ENCODE data around the gene CHRDL2. TPM values are rescaled to one million over a fixed set of nuclear protein-coding genes. Genes with fewer than 3 reads are reported as not detected.
"Not testable (repeated sequence)": the region's sequence is repeated elsewhere in the genome, so short reads cannot be mapped to it uniquely, and the experiment has no call there.

CHRDL2 gene
- total RNA-seq, 1 donor: not detected

DNA sequence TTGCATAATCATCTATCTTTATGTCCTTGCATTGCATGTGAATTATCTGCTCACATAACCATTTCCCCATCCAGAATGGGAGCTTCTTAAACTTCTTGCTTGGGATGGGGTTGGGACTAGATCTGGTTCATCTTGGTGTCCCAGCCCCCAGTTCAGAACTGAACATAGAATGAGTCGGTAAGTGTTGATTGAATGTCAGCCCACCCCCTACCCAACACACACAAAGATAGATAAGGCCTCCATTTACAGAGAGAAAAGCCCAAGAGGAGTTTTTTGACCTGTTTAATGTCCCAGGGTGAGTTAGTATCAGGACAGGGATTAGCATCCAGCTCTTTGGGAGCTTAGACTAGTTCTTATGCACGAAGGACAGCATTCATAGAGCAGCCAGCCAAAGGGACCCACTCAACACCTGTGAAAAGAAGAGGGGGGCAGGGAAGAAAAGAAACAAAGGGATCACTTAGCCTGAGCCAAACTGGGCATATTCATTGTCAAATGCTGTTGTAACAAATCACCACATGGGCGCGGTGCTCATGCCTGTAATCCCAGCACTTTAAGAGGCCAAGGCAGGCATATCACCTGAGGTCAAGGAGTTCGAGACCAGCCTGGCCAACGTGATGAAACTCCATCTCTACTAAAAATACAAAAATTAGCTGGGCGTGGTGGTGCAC, 57.4 kb downstream of the CHRDL2 start:
- no peak for DNase-seq (ENCODE audit: low read depth in 2 of 3, low spot score in 2 of 3)

DNA sequence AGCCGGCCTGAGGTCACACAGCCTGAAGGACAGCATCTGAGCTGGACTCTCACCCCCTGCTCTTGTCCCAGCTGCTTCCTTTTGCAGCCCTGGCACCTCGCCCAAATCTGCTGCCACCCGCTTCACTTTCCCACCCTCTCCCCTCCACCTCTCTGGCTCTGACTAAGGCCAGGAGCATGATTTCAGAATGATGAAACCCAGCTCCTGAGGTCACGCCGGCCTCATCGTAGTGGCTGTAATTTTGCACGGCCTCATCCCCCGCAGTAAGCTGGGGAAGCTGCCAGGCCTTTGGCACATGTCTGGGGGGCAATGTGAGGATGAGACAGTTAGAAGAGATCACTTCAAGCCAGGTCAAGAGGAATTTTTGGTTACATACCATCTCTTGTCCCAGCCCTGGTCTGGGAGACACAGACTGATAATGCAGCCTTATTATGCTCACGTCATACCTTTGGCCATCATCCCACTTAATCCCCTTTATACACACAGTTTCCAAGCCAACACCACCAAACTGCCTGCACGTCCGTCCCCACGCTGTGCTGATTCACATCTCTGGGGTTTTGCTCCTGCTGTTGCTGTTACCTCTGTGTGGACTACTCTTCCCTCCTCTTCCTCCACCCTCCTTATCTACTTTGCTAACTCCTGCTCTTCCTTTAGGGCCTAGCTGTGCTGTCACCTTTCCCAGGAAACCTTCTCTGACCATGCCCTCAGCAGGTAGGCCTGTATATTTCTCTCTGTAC, 58.1 kb downstream of the CHRDL2 start:
- no peak for DNase-seq (ENCODE audit: low read depth in 2 of 3, low spot score in 2 of 3)

DNA sequence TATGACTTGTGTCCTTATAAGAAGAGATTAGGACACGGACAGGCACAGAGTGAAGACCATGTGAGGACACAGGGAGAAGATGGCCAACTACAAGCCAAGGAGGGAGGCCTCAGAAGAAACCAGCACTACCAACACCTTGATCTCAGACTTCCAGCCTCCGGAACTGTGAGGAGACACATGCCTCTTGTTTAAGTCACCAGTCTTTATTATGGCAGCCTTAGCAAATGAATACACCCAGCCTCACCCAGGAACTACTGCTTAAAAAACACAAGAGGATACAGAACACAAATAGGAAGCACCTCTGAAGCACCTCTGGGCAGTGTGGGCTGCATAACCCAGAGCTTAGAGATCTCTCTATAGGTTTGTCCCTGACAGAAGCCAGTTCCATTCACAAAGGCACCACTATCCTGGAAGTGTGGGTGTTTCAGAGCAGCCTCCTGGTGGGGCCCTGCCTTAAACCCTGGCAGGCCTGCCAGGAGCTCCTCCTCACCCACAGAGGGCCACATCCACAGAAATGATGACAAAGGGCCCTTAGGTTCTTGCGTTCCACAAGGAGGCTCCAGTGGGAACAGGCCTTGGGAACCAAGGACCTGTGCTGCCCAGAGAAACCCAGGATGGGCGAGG, 58.8 kb downstream of the CHRDL2 start:
- DNase-seq (ENCODE audit: low read depth in 2 of 3, low spot score in 2 of 3): no peak

DNA sequence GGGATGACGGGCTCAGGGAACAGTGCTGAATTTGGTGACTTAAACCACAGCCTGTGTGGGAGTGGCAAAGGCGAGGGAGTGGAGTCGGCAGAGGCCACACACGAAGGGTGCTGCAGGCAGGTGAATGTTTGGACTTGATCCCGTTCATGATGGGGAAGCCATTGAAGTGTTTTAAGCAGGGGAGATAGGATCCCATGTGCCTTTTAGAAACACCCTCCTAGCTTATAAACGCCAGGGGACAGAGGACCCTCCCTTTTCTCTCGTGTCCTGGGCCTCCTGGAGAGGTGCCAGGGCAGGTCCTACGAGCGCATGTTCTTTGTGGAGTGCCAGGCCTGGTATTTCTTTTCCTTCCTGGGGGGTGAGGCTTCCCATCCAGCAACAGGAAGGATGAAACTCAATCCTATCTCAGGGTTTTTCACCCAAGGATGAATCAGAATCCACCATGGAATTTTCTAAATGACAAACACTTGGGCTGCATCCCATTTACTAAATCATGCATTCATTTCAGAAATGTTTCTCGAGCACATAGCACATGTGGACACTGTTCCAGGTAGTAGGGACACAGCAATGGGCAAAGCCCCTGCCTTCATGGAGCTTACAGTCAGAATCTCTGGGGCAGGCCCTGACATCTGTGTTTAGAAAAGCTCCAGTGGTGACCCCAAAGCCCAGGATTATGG, 59.6 kb downstream of the CHRDL2 start:
- no peak for DNase-seq (ENCODE audit: low read depth in 2 of 3, low spot score in 2 of 3)

DNA sequence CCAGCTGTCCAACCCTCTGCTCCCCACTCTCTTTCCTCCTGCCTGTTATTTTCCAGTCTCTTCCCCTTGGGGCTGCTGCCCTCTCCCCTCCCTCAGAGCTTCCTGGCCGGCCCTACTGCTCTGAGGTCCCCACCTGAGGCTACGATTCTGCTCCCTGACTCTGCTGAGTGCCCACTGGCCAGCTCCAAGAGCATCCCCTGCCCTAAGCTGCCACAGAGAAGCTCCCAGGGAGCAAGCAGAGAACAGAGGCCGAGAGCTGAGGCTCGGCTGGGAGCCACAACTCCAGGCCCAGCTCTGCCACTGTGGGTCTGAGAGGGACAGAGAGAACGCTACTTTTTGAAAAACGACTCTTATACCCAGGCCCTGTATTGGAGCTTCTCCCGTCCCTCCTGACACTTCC, 61.1 kb downstream of the CHRDL2 start:
- no peak for DNase-seq (ENCODE audit: low read depth in 2 of 3, low spot score in 2 of 3)

DNA sequence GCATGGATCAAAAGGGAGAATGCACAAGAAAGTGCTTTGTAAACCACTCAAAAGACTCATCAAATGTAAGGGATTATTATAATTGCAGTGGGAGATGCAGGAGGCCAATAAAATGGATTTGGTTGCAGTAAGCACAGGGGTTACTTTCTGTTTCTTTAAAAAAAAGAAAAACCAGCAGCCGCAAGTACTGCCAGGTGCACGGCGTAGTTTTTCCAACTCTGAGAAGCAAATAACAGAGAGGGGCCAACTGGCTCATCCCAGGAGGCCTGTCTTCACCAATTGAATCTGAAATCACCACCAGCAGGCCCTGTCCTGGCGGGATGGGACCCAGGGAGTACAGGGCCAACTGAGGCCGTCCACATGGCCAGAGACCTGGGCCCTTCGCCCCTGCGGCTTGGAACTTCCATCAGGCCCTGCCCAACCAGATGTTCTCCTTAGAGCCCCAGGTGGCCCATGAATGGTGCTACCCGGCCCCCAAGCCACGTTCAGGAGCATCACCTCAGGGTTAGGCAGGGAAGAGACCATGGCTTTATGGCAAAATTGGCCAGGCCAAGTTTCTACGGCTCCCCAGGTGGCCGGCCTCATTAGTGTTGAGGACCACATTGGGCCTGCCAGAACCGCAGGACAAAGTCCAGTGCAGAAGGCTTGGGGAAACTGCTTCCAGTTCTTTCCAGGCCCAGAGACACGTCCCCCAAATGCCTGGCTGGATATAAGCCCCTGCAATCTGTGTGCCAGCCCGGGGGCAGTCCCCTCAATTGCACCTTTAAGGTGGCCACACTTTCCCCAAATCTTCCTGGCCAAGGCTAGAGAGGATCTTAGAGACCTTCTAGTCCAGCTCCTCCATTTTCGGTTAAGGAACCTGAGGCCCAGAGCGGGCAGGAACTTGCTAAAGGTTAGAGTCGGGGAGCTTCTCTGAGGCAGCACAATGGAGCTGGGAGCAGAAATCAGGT, 61.7 kb downstream of the CHRDL2 start:
- no peak for DNase-seq (ENCODE audit: low read depth in 2 of 3, low spot score in 2 of 3)

DNA sequence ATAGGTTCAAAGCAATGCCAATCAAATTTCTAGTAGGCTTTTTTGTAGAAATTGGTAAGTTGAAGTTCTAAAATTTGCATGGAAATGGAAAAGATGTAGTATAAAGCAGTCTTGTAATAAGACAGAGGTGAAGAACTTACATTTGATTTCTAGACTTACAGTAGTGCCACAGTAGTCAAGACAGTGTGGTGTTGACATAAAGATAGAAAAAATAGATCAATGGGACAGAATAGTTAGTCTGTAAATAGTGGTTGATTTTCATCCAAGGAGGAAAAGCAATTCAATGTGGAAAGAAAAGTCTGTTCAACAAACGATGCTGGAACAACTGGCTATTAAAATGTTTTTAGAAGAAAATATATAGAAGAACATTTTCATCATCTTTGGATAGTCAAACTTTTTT, 67.9 kb downstream of the CHRDL2 start:
- DNase-seq (ENCODE audit: low read depth in 2 of 3, low spot score in 2 of 3): no peak

DNA sequence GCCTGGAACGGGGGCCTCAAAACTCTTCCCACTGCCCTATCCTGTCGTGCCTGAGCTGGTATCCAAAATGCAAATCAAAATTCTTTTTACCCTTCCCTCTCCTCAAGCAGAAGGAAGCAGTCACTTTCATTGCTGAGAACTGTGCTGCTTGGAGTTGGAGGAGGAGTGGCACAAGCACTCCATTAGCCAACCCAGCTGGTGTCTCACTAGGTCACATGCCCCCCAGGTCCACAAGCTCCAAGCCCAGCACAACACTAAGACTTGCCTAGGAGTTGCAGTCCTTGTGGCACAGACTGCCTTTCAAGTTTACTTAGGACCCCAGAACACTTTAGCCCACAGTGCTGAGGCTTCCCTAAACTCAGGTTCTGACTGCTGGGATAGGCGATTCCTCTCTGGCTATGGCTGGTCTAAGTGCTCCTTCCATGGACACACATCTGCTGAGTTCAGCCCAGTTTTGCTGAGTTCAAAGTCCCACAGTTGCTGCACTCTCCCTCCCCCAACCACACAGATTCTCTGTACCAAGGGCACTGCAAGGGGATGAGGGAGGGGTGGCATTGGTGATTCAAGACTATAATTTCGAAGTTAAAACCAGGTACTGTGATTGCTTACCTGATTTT, 68.6 kb downstream of the CHRDL2 start:
- no peak for DNase-seq (ENCODE audit: low read depth in 2 of 3, low spot score in 2 of 3)

DNA sequence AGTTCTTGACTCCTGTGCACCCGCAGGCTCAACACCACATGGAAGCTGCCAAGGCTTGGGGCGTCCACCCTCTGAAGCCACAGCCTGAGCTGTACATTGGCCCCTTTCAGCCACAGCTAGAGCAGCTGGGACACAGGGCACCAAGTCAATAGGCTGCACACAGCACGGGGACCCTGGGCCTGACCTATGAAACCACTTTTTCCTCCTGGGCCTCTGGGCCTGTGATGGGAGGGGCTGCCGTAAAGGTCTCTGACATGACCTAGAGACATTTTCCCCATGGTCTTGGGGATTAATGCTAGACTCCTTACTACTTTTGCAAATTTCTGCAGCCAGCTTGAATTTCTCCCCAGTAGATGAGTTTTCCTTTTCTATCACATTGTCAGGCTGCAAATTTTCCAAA, 72.1 kb downstream of the CHRDL2 start:
- DNase-seq (ENCODE audit: low read depth in 2 of 3, low spot score in 2 of 3): not testable (repeated sequence)

DNA sequence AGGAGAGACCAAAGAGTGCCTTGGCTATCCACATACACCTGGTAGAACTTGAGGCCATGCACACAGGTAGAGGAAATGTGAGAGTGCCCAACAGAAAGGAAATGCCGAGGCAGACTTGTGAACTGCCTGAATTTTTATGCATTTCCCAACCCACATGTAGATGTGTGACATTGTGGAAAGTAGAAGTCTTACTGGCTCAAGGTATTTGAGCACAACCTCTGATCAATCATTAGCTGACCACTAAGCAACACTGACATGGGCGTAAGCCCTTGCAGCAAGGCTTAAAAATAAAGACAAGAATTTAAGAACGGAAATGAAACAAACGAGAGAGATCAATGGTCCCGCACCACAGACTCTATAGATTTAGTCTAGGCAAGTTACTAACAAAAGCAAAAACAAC, 76.2 kb downstream of the CHRDL2 start:
- no peak for DNase-seq (ENCODE audit: low read depth in 2 of 3, low spot score in 2 of 3)

DNA sequence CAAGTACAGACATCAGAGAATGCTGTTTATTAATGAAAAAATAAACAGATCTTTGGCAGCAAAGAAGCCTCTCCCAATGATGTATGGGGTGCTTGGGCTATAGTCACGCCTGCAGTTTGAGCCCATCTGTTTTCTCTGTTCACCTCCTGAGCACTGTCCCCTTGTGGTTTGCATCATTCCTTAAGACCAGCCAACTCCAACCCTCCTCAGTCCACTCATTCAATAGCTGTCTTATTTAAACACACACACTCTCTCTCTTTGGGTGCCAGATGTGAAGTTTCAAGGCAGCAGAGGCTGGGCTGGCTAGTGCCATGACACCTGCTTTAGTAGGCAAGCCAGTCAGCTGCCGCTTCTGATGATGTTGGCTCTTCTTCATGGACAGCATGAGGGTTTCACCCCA, 80.7 kb downstream of the CHRDL2 start:
- no peak for DNase-seq (ENCODE audit: low read depth in 2 of 3, low spot score in 2 of 3)

DNA sequence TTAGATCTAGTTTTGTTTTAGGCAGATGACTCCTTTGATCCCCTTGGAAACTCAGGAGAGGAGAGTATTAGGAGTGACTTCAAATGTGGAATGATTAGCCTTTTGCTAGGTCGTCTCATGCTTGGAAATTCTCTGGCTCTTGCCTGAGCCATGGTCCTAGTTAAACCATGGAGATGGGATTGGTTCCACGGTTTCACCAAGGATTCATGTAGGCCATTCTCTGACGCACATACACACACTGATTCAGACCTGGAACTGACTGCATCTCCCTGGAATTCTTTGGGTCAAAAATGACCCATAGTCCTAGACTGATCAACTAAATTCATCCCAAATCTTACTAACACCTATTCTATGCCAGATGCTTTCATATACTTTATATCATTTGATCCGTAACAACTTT, 82.3 kb downstream of the CHRDL2 start:
- DNase-seq (ENCODE audit: low read depth in 2 of 3, low spot score in 2 of 3): no peak

DNA sequence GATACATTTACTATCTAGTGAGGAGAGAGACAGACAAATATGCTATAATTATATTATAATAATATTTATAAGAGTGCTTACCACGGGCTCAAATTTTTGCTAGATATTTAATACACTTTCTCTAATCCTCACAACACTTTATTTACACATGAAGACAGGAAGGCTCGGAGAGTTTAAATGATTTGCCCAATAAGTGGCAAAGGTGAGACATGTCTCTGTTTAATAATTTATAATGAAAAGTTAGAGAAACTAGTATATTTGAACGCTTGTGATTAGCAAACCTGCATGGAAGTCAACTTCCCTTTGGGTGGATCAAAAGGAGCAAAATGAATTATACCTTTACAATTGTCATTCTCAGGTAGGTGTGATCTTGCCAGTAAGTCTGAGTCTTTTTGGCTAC, 83.4 kb downstream of the CHRDL2 start:
- no peak for DNase-seq (ENCODE audit: low read depth in 2 of 3, low spot score in 2 of 3)

DNA sequence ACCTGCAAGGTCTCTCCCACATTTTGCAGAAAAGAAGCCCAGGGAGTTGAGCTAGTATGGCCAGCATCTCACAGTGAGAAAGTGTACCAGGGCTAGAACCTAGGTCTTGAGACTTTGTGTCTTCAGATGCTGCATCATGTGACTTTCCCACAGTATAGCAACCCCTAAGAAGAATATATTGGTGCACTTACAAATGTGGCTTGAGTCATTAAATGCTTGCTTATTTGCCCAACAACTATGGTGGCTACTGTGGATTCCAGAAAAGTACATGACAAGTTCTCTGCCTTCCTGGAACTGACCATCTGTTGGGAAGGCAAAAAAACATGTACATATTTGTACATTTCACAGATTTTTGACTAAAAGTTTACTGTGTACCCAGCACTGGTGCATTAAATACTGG, 83.8 kb downstream of the CHRDL2 start:
- no peak for DNase-seq (ENCODE audit: low read depth in 2 of 3, low spot score in 2 of 3)

DNA sequence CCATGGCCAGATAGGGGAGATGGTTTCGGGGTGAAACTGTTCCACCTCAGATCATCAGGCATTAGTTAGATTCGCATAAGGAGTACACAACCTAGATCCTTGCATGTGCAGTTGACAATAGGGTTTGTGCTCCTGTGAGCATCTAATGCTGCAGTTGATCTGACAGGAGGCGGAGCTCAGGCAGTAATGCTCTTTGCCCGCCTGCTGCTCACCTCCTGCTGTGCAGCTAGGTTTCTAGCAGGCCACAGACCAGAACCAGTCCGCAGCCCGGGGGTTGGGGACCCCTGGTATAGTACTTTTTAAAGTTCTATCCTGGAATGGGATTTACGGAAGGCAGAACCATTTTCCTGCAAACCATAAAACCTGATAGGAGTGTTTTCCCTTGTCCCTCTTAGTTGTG, 84.3 kb downstream of the CHRDL2 start:
- no peak for DNase-seq (ENCODE audit: low read depth in 2 of 3, low spot score in 2 of 3)

Small RNAs within 50 kb of the gene (small RNA-seq; reads per million reads assigned to genes)
- gene MIR4696 (not detected), gene RANP3 (not detected), gene RN7SKP297 (not detected)

Other genes with a start within 250 kb of the CHRDL2 start
- gene LIPT2, start 237.7 kb downstream of the CHRDL2 start, total RNA-seq: 12.7 TPM
- gene POLD3, start 138.8 kb downstream of the CHRDL2 start, total RNA-seq: 10.2 TPM
- gene RNF169, start 17.4 kb upstream of the CHRDL2 start, total RNA-seq: 15.9 TPM
- gene XRRA1, start 217.7 kb upstream of the CHRDL2 start, total RNA-seq: 7.0 TPM
- gene SPCS2, start 217.8 kb upstream of the CHRDL2 start, total RNA-seq: 8.6 TPM

All from hematopoietic multipotent progenitor cell (in vitro differentiated cells).